HEK293T (cell line): ENCODE data around the gene MOXD1.

Experiments used
- BHLHE40 ChIP-seq: fragments of 450-650 bp; IDR thresholded peaks from 2 replicates; pipeline ENCODE4 v1.6.1; 2016; ENCODE audit warnings: mild to moderate bottlenecking, moderate library complexity, borderline replicate concordance
- ELF4 ChIP-seq: fragments of 450-650 bp; IDR thresholded peaks from 2 replicates; pipeline ENCODE4 v1.6.1; 2017; ENCODE audit warnings: antibody characterized with exemption
- FOXA1 ChIP-seq: fragments of 450-650 bp; IDR thresholded peaks from 2 replicates; pipeline ENCODE4 v1.6.1; 2016; ENCODE audit warnings: mild to moderate bottlenecking
- FOXK2 ChIP-seq: fragments of 450-650 bp; IDR thresholded peaks from 2 replicates; pipeline ENCODE4 v1.6.1; 2016; ENCODE audit warnings: mild to moderate bottlenecking
- HDGF ChIP-seq: fragments of 450-650 bp; IDR thresholded peaks from 2 replicates; pipeline ENCODE4 v1.6.1; 2017; ENCODE audit warnings: antibody characterized with exemption, borderline replicate concordance
- LEF1 ChIP-seq: fragments of 450-650 bp; IDR thresholded peaks from 2 replicates; pipeline ENCODE4 v1.6.1; 2017; ENCODE audit warnings: mild to moderate bottlenecking, borderline replicate concordance
- NFRKB ChIP-seq: fragments of 450-650 bp; IDR thresholded peaks from 2 replicates; pipeline ENCODE4 v1.6.1; 2016; ENCODE audit warnings: mild to moderate bottlenecking, moderate library complexity
- SP1 ChIP-seq: fragments of 450-650 bp; IDR thresholded peaks from 2 replicates; pipeline ENCODE4 v1.6.1; 2017
- TARDBP ChIP-seq: fragments of 450-650 bp; IDR thresholded peaks from 2 replicates; pipeline ENCODE4 v1.6.1; 2016
- ZNF384 ChIP-seq: fragments of 450-650 bp; IDR thresholded peaks from 2 replicates; pipeline ENCODE4 v1.6.1; 2016
- TF ChIP-seq, protein P1 (sequence below): fragments of 450-650 bp; IDR thresholded peaks from 2 replicates; pipeline ENCODE4 v1.6.1; 2016

DNA sequence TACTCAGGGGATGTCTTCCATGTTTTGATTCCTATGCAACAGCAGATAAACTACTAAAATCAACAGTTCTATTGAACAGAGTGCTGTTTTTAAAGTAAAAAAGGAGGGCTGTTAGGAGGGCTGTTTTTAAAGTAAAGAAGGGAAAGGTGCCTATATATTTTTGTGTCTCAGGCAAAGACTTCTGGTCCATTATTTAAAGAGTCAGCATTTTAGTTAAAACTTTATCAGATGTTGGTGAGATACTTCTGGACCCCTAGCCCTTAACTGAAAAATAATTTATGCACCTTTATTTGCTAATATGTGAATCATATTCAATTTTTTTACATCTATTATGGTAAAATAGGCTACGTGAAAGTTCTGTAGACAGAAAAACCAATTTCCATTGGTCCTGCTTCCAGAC lies 144.8 kb downstream of the MOXD1 start:
- TF ChIP-seq ELF4 (no peak), TARDBP (no peak), NFRKB (no peak), SP1 (no peak), FOXA1 (no peak), FOXK2 (no peak), BHLHE40 (no peak), ZNF384 (no peak), LEF1 (no peak), HDGF (no peak)
- TF ChIP-seq, protein P1, sequence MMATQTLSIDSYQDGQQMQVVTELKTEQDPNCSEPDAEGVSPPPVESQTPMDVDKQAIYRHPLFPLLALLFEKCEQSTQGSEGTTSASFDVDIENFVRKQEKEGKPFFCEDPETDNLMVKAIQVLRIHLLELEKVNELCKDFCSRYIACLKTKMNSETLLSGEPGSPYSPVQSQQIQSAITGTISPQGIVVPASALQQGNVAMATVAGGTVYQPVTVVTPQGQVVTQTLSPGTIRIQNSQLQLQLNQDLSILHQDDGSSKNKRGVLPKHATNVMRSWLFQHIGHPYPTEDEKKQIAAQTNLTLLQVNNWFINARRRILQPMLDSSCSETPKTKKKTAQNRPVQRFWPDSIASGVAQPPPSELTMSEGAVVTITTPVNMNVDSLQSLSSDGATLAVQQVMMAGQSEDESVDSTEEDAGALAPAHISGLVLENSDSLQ, result no peak
